ENCODE data around the gene PSMB5.

PSMB5 gene

DNA sequence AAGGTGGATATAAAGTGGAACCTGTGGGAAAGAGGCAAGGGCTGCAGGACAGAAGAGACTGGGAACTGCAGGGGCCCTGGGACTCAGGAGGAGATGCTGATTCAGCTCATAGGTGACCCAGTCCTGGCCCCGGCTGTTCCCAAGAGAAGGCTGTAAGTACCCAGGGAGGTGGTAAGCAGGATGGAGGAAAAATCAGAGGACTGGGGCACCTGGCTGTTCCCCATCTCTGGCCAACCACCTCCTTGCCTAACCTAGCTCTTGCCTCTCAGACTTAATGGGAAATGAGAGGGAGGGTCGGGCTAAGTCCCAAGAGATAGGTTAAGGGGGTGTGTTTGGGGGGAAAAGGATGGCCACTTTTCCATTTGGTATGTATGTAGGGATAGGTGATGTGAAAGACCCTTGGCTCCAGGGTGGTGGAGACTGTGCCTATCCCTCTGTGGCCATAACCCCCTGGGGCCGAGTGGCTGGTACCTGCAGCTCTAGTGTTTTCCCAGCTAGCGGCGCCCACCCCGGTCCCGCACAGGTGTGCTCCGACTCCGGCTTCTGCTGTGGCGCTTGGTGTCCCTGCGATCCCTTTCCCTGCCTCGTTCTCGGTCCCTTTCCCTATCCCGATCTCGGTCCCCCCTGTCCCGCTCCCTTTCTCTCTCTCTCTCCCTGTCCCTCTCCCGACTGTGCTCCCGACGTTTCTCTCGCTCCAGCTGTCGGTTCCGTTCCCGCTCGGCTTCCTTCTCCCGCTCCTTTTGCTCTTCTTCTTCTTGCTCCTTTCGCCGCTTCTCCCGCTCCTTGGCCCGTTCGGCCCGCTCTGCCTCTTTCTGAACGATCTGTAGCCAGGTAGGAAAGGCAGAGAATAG lies 24.2 kb upstream of the PSMB5 start:
- Histone ChIP-seq H3K4me1 (ENCODE audit: control insufficient read depth in 2 of 2, insufficient read depth in 1 of 2, low read depth in 1 of 2, low read length in 2 of 2) (peaks cover 6% of the 10 kb centered on the region in 2 donors), H2BK120ac (ENCODE audit: low read depth, low read length) (no peak overlapping the region), H3K18ac (ENCODE audit: low read length) (no peak overlapping the region), H2AK5ac (ENCODE audit: low read depth, low read length) (no peak overlapping the region), H3K14ac (ENCODE audit: low read length) (no peak overlapping the region), H3K4me2 (ENCODE audit: insufficient read depth, low read length, poor library complexity, severe bottlenecking) (no peak overlapping the region), H3K23ac (ENCODE audit: low read depth, low read length, poor library complexity) (no peak overlapping the region), H4K91ac (ENCODE audit: low read depth, low read length, poor library complexity) (no peak overlapping the region), H4K8ac (ENCODE audit: low read depth, low read length) (no peak overlapping the region), H2BK15ac (ENCODE audit: low read length) (no peak overlapping the region), H3K79me1 (ENCODE audit: low read depth, low read length) (peaks cover 6% of the 10 kb centered on the region), H3K9ac (ENCODE audit: low read depth, low read length, poor library complexity) (peak overlapping the region; percentile 39), H3K4me3 (ENCODE audit: low read length in 2 of 2) (no peak overlapping the region), H2AFZ (ENCODE audit: low read length) (no peak overlapping the region), H2BK12ac (ENCODE audit: low read length) (no peak overlapping the region), H3K36me3 (replicated peaks in 1 of 2; ENCODE audit: control insufficient read depth in 2 of 2, insufficient read depth in 2 of 2, low read length in 2 of 2) (peaks cover 43 to 70% of the 10 kb centered on the region in 2 donors), H3K4ac (ENCODE audit: low read length) (no peak overlapping the region), H3K27me3 (ENCODE audit: control insufficient read depth in 3 of 3, insufficient read depth in 3 of 3, low read depth in 1 of 3, low read length in 3 of 3) (no peaks in the 10 kb centered on the region), H2BK5ac (ENCODE audit: low read length) (no peak overlapping the region), H3K27ac (replicated peaks; ENCODE audit: low read length) (peak overlapping the region; percentile 8), H3K9me3 (replicated peaks in 1 of 2; ENCODE audit: control insufficient read depth in 2 of 2, insufficient read depth in 1 of 2, low read depth in 1 of 2, low read length in 2 of 2) (no peaks in the 10 kb centered on the region)
- DNase-seq (ENCODE audit: low spot score): no peak
- no CpG with 5 or more reads among the region's 32 CpGs for WGBS, 2 donors (ENCODE audit: extremely low coverage in 2 of 2, insufficient read length in 2 of 2, insufficient replicate concordance in 1 of 2)

GRCh38 chr14:23057757-23058653 lies 23.3 kb upstream of the PSMB5 start:
- no CpG with 5 or more reads among the region's 51 CpGs for WGBS, 2 donors (ENCODE audit: extremely low coverage in 2 of 2, insufficient read length in 2 of 2, insufficient replicate concordance in 1 of 2)
- DNase-seq (ENCODE audit: low spot score): peak; percentile 93

DNA sequence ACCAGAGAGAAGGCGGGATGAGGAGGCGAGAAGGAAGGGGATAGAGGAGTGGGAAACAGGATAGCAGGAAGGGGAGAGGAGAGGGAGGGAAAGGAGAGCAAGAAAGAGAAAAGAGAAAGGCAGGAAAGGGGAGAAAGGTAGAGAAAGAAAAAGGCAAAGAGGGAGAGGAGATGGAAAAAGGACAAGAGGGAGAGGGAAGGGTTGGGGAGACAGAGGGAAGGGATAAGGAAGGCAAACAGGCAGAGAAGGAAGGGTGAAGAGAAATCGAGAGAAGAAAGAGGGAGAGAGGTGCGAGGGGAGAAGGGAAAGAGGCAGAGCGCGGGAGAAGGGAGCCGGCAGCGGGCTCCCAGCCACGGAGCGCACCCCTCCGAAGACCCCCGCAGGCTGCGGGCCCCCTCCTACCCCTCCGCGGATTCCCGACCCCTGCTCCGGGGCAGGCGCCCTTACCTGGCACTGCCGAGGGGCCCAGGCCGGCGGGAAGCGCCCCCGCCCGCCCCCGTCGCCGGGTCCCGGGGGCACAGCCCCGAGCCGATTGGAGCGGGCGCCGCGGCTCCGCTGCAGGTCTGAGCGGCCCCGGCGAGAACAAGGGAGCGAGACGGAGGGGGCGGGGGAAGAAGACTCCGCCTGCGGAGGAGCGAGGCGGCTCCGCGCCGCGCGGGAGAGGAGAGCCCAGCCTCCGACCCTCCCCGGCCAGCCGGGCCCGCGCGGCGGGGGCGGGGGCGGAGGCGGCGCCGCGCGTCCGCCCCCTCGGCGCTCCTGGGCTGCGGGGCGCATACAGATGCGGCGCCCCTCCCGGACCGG lies 22.5 kb upstream of the PSMB5 start, which contains the start of gene CDH24:
TSS of gene CDH24 (minus strand) at position 565 of the 801 bp plus-strand sequence. CDS start 1,787 bp downstream, outside the sequence.
- Histone ChIP-seq H3K9ac (ENCODE audit: low read depth, low read length, poor library complexity) (peak within 1 kb of the TSS; percentile 90), H2BK5ac (ENCODE audit: low read length) (peak within 1 kb of the TSS; percentile 47), H2BK120ac (ENCODE audit: low read depth, low read length) (no peak within 1 kb of the TSS), H4K8ac (ENCODE audit: low read depth, low read length) (no peak within 1 kb of the TSS), H2BK15ac (ENCODE audit: low read length) (peak within 1 kb of the TSS; percentile 39), H3K4me1 (ENCODE audit: control insufficient read depth in 2 of 2, insufficient read depth in 1 of 2, low read depth in 1 of 2, low read length in 2 of 2) (peaks cover 6% of the 10 kb centered on the region in 2 donors), H3K4me2 (ENCODE audit: insufficient read depth, low read length, poor library complexity, severe bottlenecking) (peak within 1 kb of the TSS; percentile 97), H3K36me3 (replicated peaks in 1 of 2; ENCODE audit: control insufficient read depth in 2 of 2, insufficient read depth in 2 of 2, low read length in 2 of 2) (peaks cover 37 to 70% of the 10 kb centered on the region in 2 donors), H2AK5ac (ENCODE audit: low read depth, low read length) (no peak within 1 kb of the TSS), H3K4ac (ENCODE audit: low read length) (no peak within 1 kb of the TSS), H3K27ac (replicated peaks; ENCODE audit: low read length) (peak within 1 kb of the TSS; percentile 90), H3K18ac (ENCODE audit: low read length) (peak within 1 kb of the TSS; percentile 92), H2AFZ (ENCODE audit: low read length) (peak within 1 kb of the TSS; percentile 91), H3K4me3 (ENCODE audit: low read length in 2 of 2) (peak within 1 kb of the TSS; percentile 62 to 82), H3K27me3 (ENCODE audit: control insufficient read depth in 3 of 3, insufficient read depth in 3 of 3, low read depth in 1 of 3, low read length in 3 of 3) (no peaks in the 10 kb centered on the region), H2BK12ac (ENCODE audit: low read length) (no peak within 1 kb of the TSS), H3K9me3 (replicated peaks in 1 of 2; ENCODE audit: control insufficient read depth in 2 of 2, insufficient read depth in 1 of 2, low read depth in 1 of 2, low read length in 2 of 2) (no peaks in the 10 kb centered on the region), H3K79me1 (ENCODE audit: low read depth, low read length) (peaks cover 5% of the 10 kb centered on the region), H4K91ac (ENCODE audit: low read depth, low read length, poor library complexity) (no peak within 1 kb of the TSS), H3K23ac (ENCODE audit: low read depth, low read length, poor library complexity) (peak within 1 kb of the TSS; percentile 94), H3K14ac (ENCODE audit: low read length) (peak within 1 kb of the TSS; percentile 39)
- DNase-seq (ENCODE audit: low spot score): peak; percentile 78
- WGBS, 2 donors (ENCODE audit: extremely low coverage in 2 of 2, insufficient read length in 2 of 2, insufficient replicate concordance in 1 of 2): no CpG with 5 or more reads among the region's 73 CpGs

More at GRCh38 chr14:23057757-23058653, 23.3 kb upstream of the PSMB5 start:
- Histone ChIP-seq H3K4me2 (ENCODE audit: insufficient read depth, low read length, poor library complexity, severe bottlenecking) (peak overlapping the region; percentile 97), H2AFZ (ENCODE audit: low read length) (peak overlapping the region; percentile 91), H3K9me3 (replicated peaks in 1 of 2; ENCODE audit: control insufficient read depth in 2 of 2, insufficient read depth in 1 of 2, low read depth in 1 of 2, low read length in 2 of 2) (no peaks in the 10 kb centered on the region), H3K79me1 (ENCODE audit: low read depth, low read length) (peaks cover 5% of the 10 kb centered on the region), H2BK15ac (ENCODE audit: low read length) (peak overlapping the region; percentile 39), H3K14ac (ENCODE audit: low read length) (no peak overlapping the region), H3K27ac (replicated peaks; ENCODE audit: low read length) (peak overlapping the region; percentile 90), H2BK12ac (ENCODE audit: low read length) (no peak overlapping the region), H2BK120ac (ENCODE audit: low read depth, low read length) (no peak overlapping the region), H4K8ac (ENCODE audit: low read depth, low read length) (no peak overlapping the region), H2AK5ac (ENCODE audit: low read depth, low read length) (no peak overlapping the region), H3K9ac (ENCODE audit: low read depth, low read length, poor library complexity) (peak overlapping the region; percentile 63), H3K36me3 (replicated peaks in 1 of 2; ENCODE audit: control insufficient read depth in 2 of 2, insufficient read depth in 2 of 2, low read length in 2 of 2) (peaks cover 43 to 70% of the 10 kb centered on the region in 2 donors), H3K4ac (ENCODE audit: low read length) (no peak overlapping the region), H3K27me3 (ENCODE audit: control insufficient read depth in 3 of 3, insufficient read depth in 3 of 3, low read depth in 1 of 3, low read length in 3 of 3) (no peaks in the 10 kb centered on the region), H3K4me1 (ENCODE audit: control insufficient read depth in 2 of 2, insufficient read depth in 1 of 2, low read depth in 1 of 2, low read length in 2 of 2) (peaks cover 6% of the 10 kb centered on the region in 2 donors), H3K4me3 (ENCODE audit: low read length in 2 of 2) (peak overlapping the region; percentile 62 to 82), H2BK5ac (ENCODE audit: low read length) (peak overlapping the region; percentile 47), H3K18ac (ENCODE audit: low read length) (peak overlapping the region; percentile 92), H4K91ac (ENCODE audit: low read depth, low read length, poor library complexity) (no peak overlapping the region), H3K23ac (ENCODE audit: low read depth, low read length, poor library complexity) (peak overlapping the region; percentile 94)
